Heart right ventricle (tissue), 16 donors: Measurements from ENCODE around the gene LOXHD1. TPM values are rescaled to one million over a fixed set of nuclear protein-coding genes. Genes with fewer than 3 reads are reported as not detected.

Experiments
- ATAC-seq, 8 donors: fragments of 200-7000 bp; cut with Tn5 transposase; one replicate each; pipeline ENCODE4 v1.9.1; 2020; ENCODE audit warnings: mild to moderate bottlenecking in 8 of 8, moderate library complexity in 8 of 8, moderate number of reproducible peaks in 1 of 8
- DNase-seq, 2 donors: peaks; one replicate each; pipeline ENCODE4 v3.0.0-alpha.2; 2020
- H3K27ac ChIP-seq, 10 donors: fragments of 200-600 bp; sonication (generic) in 2 of 10; one replicate each; pipeline versions ENCODE4 v1.5.0 to v1.8.0; 2020 to 2022; ENCODE audit warnings: mild to moderate bottlenecking in 3 of 10
- H3K27me3 ChIP-seq, 7 donors: fragments of 200-600 bp; one replicate each; pipeline ENCODE4 v1.8.0; 2021 to 2022; ENCODE audit warnings: mild to moderate bottlenecking in 2 of 7
- H3K36me3 ChIP-seq, 9 donors: fragments of 200-600 bp; sonication (generic) in 1 of 9; one replicate each; pipeline versions ENCODE4 v1.5.0 to v1.8.0; 2020 to 2022; ENCODE audit warnings: mild to moderate bottlenecking in 2 of 9
- H3K4me1 ChIP-seq, 9 donors: fragments of 200-600 bp; sonication (generic) in 1 of 9; one replicate each; pipeline versions ENCODE4 v1.5.0 to v1.8.0; 2020 to 2022; ENCODE audit warnings: mild to moderate bottlenecking in 4 of 9
- H3K4me3 ChIP-seq, 10 donors: fragments of 200-600 bp; sonication (generic) in 2 of 10; one replicate each; pipeline versions ENCODE4 v1.5.0 to v1.8.0; 2020 to 2022; ENCODE audit warnings: mild to moderate bottlenecking in 7 of 10, moderate library complexity in 2 of 10
- H3K9me3 ChIP-seq, 11 donors: fragments of 200-600 bp in 10 of 11; sonication (generic) in 2 of 11; one replicate each; pipeline versions ENCODE4 v1.5.0 to v1.8.0; 2013 to 2022; ENCODE audit warnings: mild to moderate bottlenecking in 2 of 11, control low read depth in 1 of 11, moderate library complexity in 1 of 11
- CTCF ChIP-seq, 9 donors: fragments of 200-600 bp; sonication (generic) in 2 of 9; IDR thresholded peaks; one replicate each; pipeline versions ENCODE4 v1.5.0 to v1.8.0; 2021 to 2022; ENCODE audit warnings: antibody characterized with exemption in 9 of 9, mild to moderate bottlenecking in 5 of 9, moderate library complexity in 1 of 9
- WGBS, 2 donors: extraction: QIAGEN DNeasy Blood & Tissue Kit; methylation state at CpG; one replicate each; pipeline ENCODE4 v1.1.7; 2013; ENCODE audit warnings: inconsistent platforms in 1 of 2; 5-methylcytosine and 5-hydroxymethylcytosine counted together
- intact Hi-C, 10 donors: fragments of 100-400 bp; cut with DNase I; formaldehyde crosslinking; loops; one replicate each; pipeline versions ENCODE4 v1.11.1 to v1.14.2; 2022
- polyA plus RNA-seq, 2 donors: library from polyadenylated mRNA; stranded (reverse); fragments of 200-250 nt; gene quantifications; one replicate each; pipeline ENCODE4 v1.2.3, GENCODE V29; 2013
- total RNA-seq, 10 donors: library from RNA; stranded (reverse); fragmentation: NEBNext Ultra II Directional in 3 of 10; extraction: Animal tissue kit (Norgen Biotek cat#: 25700) in 3 of 10; gene quantifications; one replicate each; pipeline versions ENCODE4 v1.2.1 to v1.2.4, GENCODE V29; 2021 to 2023
- donor health status: Arrhythmogenic right ventricular cardiomyopathy.
- donor health status: ischemic (EF 13 %, LVEDD 7.1; RV severe dilation, severe dysfunction).
- donor health status: healthy with polysubstance abuse.
- donor health status: DM: no; HTN: yes; CAD: no.
- donor health status: DM: no; HTN: no; CAD: no.
- donor health status: ischemic (EF 25% LVEDD 6.9; RV normal size, moderate dysfunction).
- donor health status: ischemic (EF 25% LVEDD 5.7; RV mildly dilated, moderate dysfunction).
- donor health status: healthy.
- donor health status: DM: yes; HTN: yes; CAD: no.
- donor health status: Ischemic cardiomyopathy.
- donor health status: ischemic (EF 35%, LVEDD 5.7; RV mildly dilated, moderate dysfunction).
- donor health status: nonischemic (EF 11% LVEDD 7.7; RV severe dilation, severe dysfunction).
- donor health status: DM: yes; HTN: yes; CAD: no.
- donor health status: PGD.
- donor health status: ischemic (EF 29% LVEDD 5.4; RV normal size, mild dysfunction).
- donor health status: nonischemic (EF 23%, LVEDD 6.1; RV moderate dilation, normal function).

Gene LOXHD1
- total and polyA plus RNA-seq, 12 donors = 0.15 to 1.9 (median 0.88) TPM

GRCh38 chr18:46678041-46678440 is 21.0 kb upstream of the LOXHD1 start:
- DNase-seq (no peak), ATAC-seq (no peak)
- no peaks in the 10 kb centered on the region for H3K9me3 ChIP-seq
- intact Hi-C loops = loop anchor here in 2 of 10 donors (5.0 to 10.0 kb wide), 2 partner anchors 74 to 127 kb away; no protein-coding TSS in a partner anchor
- H3K36me3 ChIP-seq = no peaks in the 10 kb centered on the region
- no peak for TF ChIP-seq CTCF (IDR thresholded peaks at IDR 0.05)
- peaks cover 0 to 8% (median 0%) of the 10 kb centered on the region in 7 donors for H3K27me3 ChIP-seq
- peaks cover 0 to 10% (median 0%) of the 10 kb centered on the region in 9 donors for H3K4me1 ChIP-seq
- no peak overlapping the region for H3K27ac ChIP-seq
- WGBS, 2 donors = 62 to 79% methylated on average over 3 of the region's 3 CpGs
- no peak overlapping the region for H3K4me3 ChIP-seq

GRCh38 chr18:46677611-46678010 is 20.6 kb upstream of the LOXHD1 start:
- DNase-seq = peak in 1 of 2 donors; percentile 26
- peak in 5 of 8 donors; percentile 56 to 77 (median 59) for ATAC-seq

GRCh38 chr18:46676182-46676835 is 19.3 kb upstream of the LOXHD1 start:
- peaks cover 0 to 10% (median 0%) of the 10 kb centered on the region in 9 donors for H3K4me1 ChIP-seq
- no peak for DNase-seq
- H3K27me3 ChIP-seq = peaks cover 0 to 8% (median 0%) of the 10 kb centered on the region in 7 donors
- no peak overlapping the region for H3K27ac ChIP-seq
- H3K36me3 ChIP-seq = no peaks in the 10 kb centered on the region
- H3K9me3 ChIP-seq = no peaks in the 10 kb centered on the region
- intact Hi-C loops = loop anchor here in 2 of 10 donors (5.0 to 10.0 kb wide), 2 partner anchors 76 to 128 kb away; no protein-coding TSS in a partner anchor
- no peak for TF ChIP-seq CTCF (IDR thresholded peaks at IDR 0.05)
- 60 to 73% methylated on average over 15 of the region's 15 CpGs for WGBS, 2 donors
- ATAC-seq = no peak
- H3K4me3 ChIP-seq = no peak overlapping the region

More at GRCh38 chr18:46677611-46678010, 20.6 kb upstream of the LOXHD1 start:
- Histone ChIP-seq H3K9me3 (no peaks in the 10 kb centered on the region), H3K27ac (no peak overlapping the region), H3K4me3 (no peak overlapping the region), H3K4me1 (peaks cover 0 to 10% (median 0%) of the 10 kb centered on the region in 9 donors), H3K27me3 (peaks cover 0 to 8% (median 0%) of the 10 kb centered on the region in 7 donors), H3K36me3 (no peaks in the 10 kb centered on the region)
- 42 to 70% methylated on average over 2 of the region's 2 CpGs for WGBS, 2 donors
- peak in 5 of 9 donors; percentile 24 to 51 (median 41) for TF ChIP-seq CTCF (IDR thresholded peaks at IDR 0.05)
- intact Hi-C loops = loop anchor here in 2 of 10 donors (5.0 to 10.0 kb wide), 2 partner anchors 75 to 127 kb away; no protein-coding TSS in a partner anchor

- Histone ChIP-seq H3K4me1 (no peaks in the 10 kb centered on the region), H3K27ac (no peak overlapping the region), H3K9me3 (no peaks in the 10 kb centered on the region), H3K4me3 (no peak overlapping the region), H3K27me3 (peaks cover 0 to 8% (median 0%) of the 10 kb centered on the region in 7 donors), H3K36me3 (no peaks in the 10 kb centered on the region)
- DNase-seq (no peak), ATAC-seq (no peak)
- 51 to 78% methylated on average over 1 of the region's 1 CpG for WGBS, 2 donors
- no peak for TF ChIP-seq CTCF (IDR thresholded peaks at IDR 0.05)
- intact Hi-C loops = loop anchor here in 2 of 10 donors (5.0 to 10.0 kb wide), 2 partner anchors 77 to 130 kb away; no protein-coding TSS in a partner anchor
These were observed 18.1 kb upstream of the LOXHD1 start for GRCh38 chr18:46675112-46675511.
